ENCODE results near the gene SERTAD1.
"Not testable (repeated sequence)": the region's sequence is repeated elsewhere in the genome, so short reads cannot be mapped to it uniquely, and the experiment has no call there.

SERTAD1 gene

DNA sequence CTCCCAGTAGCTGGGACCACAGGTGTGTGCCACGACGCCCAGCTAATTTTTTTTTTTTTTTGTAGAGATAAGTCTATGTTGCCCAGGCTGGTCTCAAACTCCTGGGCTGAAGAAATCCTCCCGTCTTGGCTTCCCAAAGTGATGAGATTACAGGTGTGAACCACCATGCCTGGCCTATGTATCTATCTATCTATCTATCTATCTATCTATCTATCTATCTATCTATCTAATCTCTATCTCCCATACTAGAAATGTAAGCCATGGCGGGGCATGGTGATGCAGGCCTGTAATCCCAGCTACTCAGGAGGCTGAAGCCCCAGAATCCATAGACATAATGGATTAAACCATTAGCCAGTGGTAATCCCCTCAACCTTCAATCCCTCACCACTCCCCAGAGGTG, 24.9 kb upstream of the SERTAD1 start:
- DNase-seq = no peak

DNA sequence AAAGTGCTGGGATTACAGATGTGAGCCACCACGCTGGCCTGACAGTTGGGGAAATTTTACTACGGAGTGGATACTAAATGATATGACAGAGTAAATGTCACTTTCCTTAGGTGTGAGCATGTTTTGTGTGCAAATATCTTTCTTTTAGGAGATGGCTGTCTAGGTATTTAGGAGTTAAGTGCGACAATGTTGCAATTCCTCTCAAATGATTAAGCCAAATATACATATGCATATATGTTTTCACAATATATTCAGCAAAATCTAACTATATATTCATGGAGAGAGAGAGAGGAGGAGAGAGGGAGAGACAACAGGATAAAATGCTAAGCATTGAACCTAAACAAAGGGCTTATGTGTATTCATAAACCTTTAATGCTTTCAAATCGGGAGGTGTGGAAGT, 23.7 kb upstream of the SERTAD1 start:
- no peak for DNase-seq

GRCh38 chr19:40446263-40446784, 20.5 kb upstream of the SERTAD1 start:
- DNase-seq = no peak

DNA sequence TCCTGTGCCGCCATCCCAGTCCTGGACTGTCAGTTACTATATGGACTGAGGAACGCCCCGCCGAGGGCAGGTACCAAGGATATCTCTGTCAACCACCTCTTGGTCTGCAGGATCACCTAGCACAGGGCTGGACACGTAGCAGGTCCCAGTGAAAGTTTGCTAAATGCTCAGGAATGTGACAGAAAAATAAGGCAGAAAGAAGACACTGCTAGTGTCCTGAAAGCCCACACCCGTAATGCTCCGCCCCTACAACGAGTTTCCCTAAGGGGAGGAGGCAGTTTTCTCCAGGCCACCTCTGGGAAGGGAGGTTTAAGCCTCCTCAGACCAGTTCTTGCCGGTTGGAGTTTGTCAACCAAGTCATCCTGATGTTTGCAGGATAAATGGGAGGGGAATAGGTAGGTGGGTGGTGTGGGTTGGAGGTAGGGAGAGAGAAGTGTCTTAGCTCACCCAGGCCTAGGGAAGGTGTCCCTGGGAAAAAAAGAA, 20.0 kb upstream of the SERTAD1 start:
- DNase-seq = peak; percentile 41

DNA sequence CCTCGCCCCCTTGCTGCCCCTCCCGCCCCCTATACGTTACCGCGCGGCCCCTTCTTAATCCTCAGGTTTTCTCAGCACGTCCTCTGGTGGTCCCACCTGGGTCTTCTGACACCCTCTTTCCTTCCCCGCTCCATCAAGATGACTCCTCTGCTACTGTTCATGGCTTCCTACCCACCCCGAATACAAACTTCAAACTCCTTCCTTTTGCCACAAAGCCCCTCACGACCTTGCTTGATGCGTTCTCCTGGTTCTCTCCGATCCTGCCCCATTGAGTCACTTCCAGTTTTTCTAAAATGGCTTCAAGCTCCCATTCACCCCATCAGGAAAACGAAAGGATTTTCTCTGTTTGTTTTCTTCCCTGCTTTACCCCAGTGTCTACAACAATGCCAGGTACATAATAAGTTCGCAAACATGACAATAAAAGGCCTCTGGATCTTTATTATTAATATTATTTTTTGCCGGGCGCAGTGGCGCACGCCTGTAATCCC, 19.1 kb upstream of the SERTAD1 start:
- DNase-seq = no peak

- peak; percentile 94 for DNase-seq
These were observed 18.4 kb upstream of the SERTAD1 start, which contains the start of gene SERTAD3 for GRCh38 chr19:40444000-40444824. TSS of gene SERTAD3 (minus strand) at chr19:40444335. CDS start at chr19:40442080, 2,255 bp downstream.

GRCh38 chr19:40443131-40443999, 17.6 kb upstream of the SERTAD1 start:
- DNase-seq = peak; percentile 100

GRCh38 chr19:40442328-40443130, 16.7 kb upstream of the SERTAD1 start:
- DNase-seq = no peak

DNA sequence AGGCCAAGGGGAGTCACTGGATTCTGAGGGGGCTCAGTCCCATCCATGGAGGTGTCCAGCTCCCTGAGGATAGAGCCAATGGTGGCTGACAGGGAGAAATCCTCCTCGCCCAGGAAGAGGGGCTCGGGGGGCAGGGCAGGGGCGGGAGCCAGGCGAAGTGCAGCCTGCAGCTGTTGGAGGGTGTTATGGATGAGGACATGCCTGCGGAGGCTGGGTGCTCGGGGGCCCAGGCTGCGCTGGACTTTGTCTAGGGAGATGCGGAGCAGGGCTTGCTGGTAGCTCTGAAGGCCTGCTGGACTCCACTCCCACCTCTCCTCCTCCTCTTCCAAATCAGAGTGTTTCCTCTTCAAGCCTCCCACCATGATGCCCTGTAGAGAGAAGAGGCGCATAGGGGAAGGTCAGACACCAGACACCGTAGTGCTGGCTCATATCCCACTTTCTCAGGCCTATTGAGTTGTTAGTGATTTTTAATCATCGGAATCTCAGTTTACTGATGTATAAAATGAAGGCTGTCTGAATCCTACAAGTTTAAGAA, 16.0 kb upstream of the SERTAD1 start:
- no peak for DNase-seq

DNA sequence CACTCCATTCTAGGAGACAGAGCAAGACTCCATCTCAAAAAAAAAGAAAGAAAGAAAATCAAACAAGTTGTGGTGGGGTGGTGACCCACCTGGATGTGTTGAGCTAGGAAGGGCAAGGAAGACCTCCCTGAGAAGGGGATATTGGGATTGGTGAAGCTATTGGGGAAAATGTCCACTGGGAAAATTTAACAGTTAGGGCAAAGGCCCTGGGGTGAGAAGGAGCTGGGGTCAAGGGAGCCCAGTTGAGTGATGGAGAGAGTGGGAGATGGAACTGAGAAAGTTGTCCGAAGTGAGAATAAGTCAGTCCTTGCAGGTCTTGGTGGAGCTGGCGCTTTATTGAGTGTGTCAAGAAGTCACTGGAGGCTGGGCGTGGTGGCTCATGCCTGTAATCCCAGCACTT, 12.5 kb upstream of the SERTAD1 start:
- DNase-seq = no peak

GRCh38 chr19:40433391-40434216, 7.8 kb upstream of the SERTAD1 start:
- DNase-seq = peak; percentile 94

- not testable (repeated sequence) for DNase-seq
These were observed 7.0 kb upstream of the SERTAD1 start for GRCh38 chr19:40432760-40433159.

DNA sequence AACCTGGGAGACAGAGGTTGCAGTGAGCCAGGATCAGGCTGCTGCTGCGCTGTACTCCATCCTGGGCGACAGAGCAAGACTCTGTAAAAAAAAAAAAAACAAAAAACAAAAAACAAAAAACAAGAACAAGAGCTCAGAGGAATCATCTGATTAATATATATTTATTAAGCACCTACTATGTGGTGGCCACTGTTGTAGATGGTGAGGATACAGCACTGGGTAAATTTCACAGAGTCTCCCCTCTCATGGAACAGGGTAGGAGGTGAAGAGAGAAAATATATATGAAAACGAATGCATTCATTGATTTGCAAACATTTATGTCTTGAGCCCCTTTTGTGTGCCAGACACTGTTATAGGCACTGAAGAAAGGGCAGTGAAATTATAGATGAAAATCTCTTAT, 5.9 kb upstream of the SERTAD1 start:
- no peak for DNase-seq

- DNase-seq = not testable (repeated sequence)
These were observed 4.5 kb upstream of the SERTAD1 start for GRCh38 chr19:40430242-40430641.

DNA sequence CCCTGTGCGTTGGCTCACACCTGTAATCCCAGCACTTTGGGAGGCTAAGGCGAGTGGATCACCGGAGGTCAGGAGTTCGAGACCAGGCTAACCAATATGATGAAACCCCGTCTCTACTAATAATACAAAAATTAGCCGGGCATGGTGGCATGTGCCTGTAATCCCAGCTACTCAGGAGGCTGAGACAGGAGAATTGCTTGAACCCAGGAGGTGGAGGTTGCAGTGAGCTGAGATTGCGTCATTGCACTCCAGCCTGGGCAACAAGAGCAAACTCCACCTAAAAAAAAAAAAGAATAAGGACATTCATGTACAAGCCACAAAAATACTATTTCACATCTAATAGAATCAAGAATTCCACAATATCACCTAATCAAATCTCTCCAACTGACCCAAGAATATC, 2.4 kb upstream of the SERTAD1 start:
- DNase-seq = not testable (repeated sequence)

- peak; percentile 37 for DNase-seq
These were observed 949 bp downstream of the SERTAD1 start for GRCh38 chr19:40424637-40425449.

GRCh38 chr19:40423938-40424337, 1.9 kb downstream of the SERTAD1 start:
- no peak for DNase-seq

- DNase-seq = no peak
These were observed 2.8 kb downstream of the SERTAD1 start for GRCh38 chr19:40422748-40423566.

Measured in fibroblast of skin of back (primary cell).